ENCODE measurements around the gene FASTK. TPM values are rescaled to one million over a fixed set of nuclear protein-coding genes. Genes with fewer than 3 reads are reported as not detected.

Gene FASTK
- total RNA-seq, 1 experiment from 2014 or later, result 86.4 TPM

- Histone ChIP-seq H2AFZ (ENCODE audit: low read depth, low read length, poor library complexity, severe bottlenecking) (no peak overlapping the region), H3K79me2 (ENCODE audit: insufficient read depth, low read length) (peaks cover 12% of the 10 kb centered on the region; the same call in 1 of the 2 replicates), H3K4me2 (ENCODE audit: low read length) (no peak overlapping the region), H3K27me3 (ENCODE audit: insufficient read depth, low read length) (no peaks in the 10 kb centered on the region), H3K9me2 (ENCODE audit: insufficient read depth) (no peaks in the 10 kb centered on the region), H3K4me1 (ENCODE audit: control insufficient read depth in 1 of 2, insufficient read depth in 2 of 2, low read length in 2 of 2) (peaks cover 0 to 8% of the 10 kb centered on the region in 2 experiments; a peak in 1 of 4 replicates), H3K9me3 (ENCODE audit: control insufficient read depth in 1 of 2, insufficient read depth in 1 of 2, low read depth in 1 of 2, low read length in 2 of 2) (no peaks in the 10 kb centered on the region), H3K4me3 (replicated peaks in 1 of 2; ENCODE audit: low read depth in 1 of 2, low read length in 2 of 2) (no peak overlapping the region), H3K36me3 (ENCODE audit: control insufficient read depth in 1 of 2, insufficient read depth in 2 of 2, low read length in 2 of 2) (peaks cover 21 to 30% of the 10 kb centered on the region in 2 experiments; a peak in 3 of 4 replicates), H3K27ac (ENCODE audit: low read depth, low read length) (no peak overlapping the region; the same call in 1 of the 2 replicates), H4K20me1 (ENCODE audit: insufficient read depth) (no peaks in the 10 kb centered on the region), H3K9ac (ENCODE audit: low read length) (no peak overlapping the region)
- TF ChIP-seq TCF7L2 (IDR thresholded peaks at IDR 0.05; ENCODE audit: borderline replicate concordance, extremely low read depth, insufficient read depth, insufficient read length) (no peak), EZH2 (IDR thresholded peaks at IDR 0.05) (no peak), FOSL1 (IDR thresholded peaks at IDR 0.05; ENCODE audit: low read depth) (no peak), YY1 (IDR thresholded peaks at IDR 0.05; ENCODE audit: extremely low read depth, insufficient replicate concordance, low read depth, low read length) (no peak), CTCF (IDR thresholded peaks at IDR 0.05 in 2 of 3, conservative IDR thresholded peaks at IDR 0.05 in 1 of 3; ENCODE audit: borderline replicate concordance in 1 of 3, insufficient read depth in 1 of 3, low read depth in 2 of 3, low read length in 2 of 3) (no peak), ZBTB33 (IDR thresholded peaks at IDR 0.05; ENCODE audit: extremely low read depth, insufficient replicate concordance, low read length) (no peak), POLR2A (IDR thresholded peaks at IDR 0.05; ENCODE audit: borderline replicate concordance, extremely low read depth, insufficient read depth, insufficient read length) (no peak), CEBPB (IDR thresholded peaks at IDR 0.05; ENCODE audit: low read depth) (no peak), SP1 (IDR thresholded peaks at IDR 0.05; ENCODE audit: low read depth) (no peak)
- TF ChIP-seq, protein P1, sequence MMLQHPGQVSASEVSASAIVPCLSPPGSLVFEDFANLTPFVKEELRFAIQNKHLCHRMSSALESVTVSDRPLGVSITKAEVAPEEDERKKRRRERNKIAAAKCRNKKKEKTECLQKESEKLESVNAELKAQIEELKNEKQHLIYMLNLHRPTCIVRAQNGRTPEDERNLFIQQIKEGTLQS (IDR thresholded peaks at IDR 0.05), result no peak
- TF ChIP-seq, protein P2, sequence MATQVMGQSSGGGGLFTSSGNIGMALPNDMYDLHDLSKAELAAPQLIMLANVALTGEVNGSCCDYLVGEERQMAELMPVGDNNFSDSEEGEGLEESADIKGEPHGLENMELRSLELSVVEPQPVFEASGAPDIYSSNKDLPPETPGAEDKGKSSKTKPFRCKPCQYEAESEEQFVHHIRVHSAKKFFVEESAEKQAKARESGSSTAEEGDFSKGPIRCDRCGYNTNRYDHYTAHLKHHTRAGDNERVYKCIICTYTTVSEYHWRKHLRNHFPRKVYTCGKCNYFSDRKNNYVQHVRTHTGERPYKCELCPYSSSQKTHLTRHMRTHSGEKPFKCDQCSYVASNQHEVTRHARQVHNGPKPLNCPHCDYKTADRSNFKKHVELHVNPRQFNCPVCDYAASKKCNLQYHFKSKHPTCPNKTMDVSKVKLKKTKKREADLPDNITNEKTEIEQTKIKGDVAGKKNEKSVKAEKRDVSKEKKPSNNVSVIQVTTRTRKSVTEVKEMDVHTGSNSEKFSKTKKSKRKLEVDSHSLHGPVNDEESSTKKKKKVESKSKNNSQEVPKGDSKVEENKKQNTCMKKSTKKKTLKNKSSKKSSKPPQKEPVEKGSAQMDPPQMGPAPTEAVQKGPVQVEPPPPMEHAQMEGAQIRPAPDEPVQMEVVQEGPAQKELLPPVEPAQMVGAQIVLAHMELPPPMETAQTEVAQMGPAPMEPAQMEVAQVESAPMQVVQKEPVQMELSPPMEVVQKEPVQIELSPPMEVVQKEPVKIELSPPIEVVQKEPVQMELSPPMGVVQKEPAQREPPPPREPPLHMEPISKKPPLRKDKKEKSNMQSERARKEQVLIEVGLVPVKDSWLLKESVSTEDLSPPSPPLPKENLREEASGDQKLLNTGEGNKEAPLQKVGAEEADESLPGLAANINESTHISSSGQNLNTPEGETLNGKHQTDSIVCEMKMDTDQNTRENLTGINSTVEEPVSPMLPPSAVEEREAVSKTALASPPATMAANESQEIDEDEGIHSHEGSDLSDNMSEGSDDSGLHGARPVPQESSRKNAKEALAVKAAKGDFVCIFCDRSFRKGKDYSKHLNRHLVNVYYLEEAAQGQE (IDR thresholded peaks at IDR 0.05; ENCODE audit: low read depth), result no peak
- RAD21 ChIA-PET (ENCODE audit: low non-redundant PET in 1 of 2, low total read pairs in 2 of 2, uncharacterized antibody in 2 of 2, unreplicated experiment in 2 of 2), result no interaction called here
- no TSS peak for BruUV-seq (replicated peaks)
- CTCF ChIA-PET, result interaction anchor here (0.6 kb wide), 1 partner anchor 62 kb away, joined by 3 read pairs; no protein-coding TSS in a partner anchor
- ATAC-seq, result no peak
- no peak for DNase-seq (ENCODE audit: low read depth, low spot score)
- intact Hi-C loops (cut with micrococcal nuclease), result loop anchor here (10.0 kb wide), 1 partner anchor 122 kb away; the partner anchor contains the start of gene SMARCD3
- POLR2A ChIA-PET, result no interaction called here
These were observed 42.2 kb upstream of the FASTK start for GRCh38 chr7:151122796-151123157.

Measured in HCT116 (cell line).